B cell (primary cell): ENCODE measurements around the gene NIPAL3.

Source experiments
- EZH2 ChIP-seq: IDR thresholded peaks from 2 replicates; pipeline ENCODE4 v1.6.1; 2012; ENCODE audit warnings: borderline replicate concordance, low read depth, mild to moderate bottlenecking, moderate library complexity, low read length; ENCODE audit not compliant: insufficient read depth, poor library complexity, severe bottlenecking
- TF ChIP-seq, protein P1 (sequence below): fragments of 200-600 bp; IDR thresholded peaks from one replicate; pipeline ENCODE4 v1.8.0; 2022; ENCODE audit warnings: antibody characterized with exemption, mild to moderate bottlenecking

- TF ChIP-seq, protein P1, sequence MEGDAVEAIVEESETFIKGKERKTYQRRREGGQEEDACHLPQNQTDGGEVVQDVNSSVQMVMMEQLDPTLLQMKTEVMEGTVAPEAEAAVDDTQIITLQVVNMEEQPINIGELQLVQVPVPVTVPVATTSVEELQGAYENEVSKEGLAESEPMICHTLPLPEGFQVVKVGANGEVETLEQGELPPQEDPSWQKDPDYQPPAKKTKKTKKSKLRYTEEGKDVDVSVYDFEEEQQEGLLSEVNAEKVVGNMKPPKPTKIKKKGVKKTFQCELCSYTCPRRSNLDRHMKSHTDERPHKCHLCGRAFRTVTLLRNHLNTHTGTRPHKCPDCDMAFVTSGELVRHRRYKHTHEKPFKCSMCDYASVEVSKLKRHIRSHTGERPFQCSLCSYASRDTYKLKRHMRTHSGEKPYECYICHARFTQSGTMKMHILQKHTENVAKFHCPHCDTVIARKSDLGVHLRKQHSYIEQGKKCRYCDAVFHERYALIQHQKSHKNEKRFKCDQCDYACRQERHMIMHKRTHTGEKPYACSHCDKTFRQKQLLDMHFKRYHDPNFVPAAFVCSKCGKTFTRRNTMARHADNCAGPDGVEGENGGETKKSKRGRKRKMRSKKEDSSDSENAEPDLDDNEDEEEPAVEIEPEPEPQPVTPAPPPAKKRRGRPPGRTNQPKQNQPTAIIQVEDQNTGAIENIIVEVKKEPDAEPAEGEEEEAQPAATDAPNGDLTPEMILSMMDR = no peak
- no peak for TF ChIP-seq EZH2
Observed at GRCh38 chr1:24384251-24385090, 31.1 kb upstream of the NIPAL3 start.
